ENCODE data around the gene SCML1.

The SCML1 gene

DNA sequence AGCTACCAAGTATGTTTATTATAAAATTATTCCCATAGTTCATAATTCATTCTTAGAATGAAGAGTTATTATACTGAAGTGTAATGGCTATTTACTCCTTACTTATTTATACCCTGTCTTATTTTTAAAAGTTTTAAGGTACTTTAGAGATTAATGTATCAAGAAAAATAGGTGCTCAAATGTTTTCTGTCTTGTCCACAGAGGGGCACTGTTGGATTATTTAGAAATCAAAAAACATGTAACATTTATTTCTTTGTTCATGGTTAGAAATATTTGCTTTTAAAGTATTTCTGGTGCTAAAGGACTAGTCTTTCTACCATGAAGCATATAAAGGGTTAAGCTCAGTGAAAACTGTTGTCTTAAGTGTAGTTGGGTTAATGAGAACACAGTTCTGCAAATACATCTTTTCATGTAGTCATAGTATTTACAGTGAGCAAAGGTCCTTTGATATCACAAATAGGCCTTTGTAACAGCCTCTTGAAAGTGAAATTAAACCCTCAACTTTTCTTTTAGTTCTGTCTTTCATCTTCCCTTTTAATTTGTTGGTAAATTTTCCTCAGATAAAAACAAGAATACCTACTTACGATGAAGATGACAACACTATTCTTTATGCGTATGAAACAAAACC, 7.7 kb downstream of the SCML1 start:
- TF ChIP-seq ZBTB7A (IDR thresholded peaks at IDR 0.05; ENCODE audit: low read depth) (no peak), TAF1 (IDR thresholded peaks at IDR 0.05; ENCODE audit: low read depth) (no peak), EGR1 (IDR thresholded peaks at IDR 0.05) (no peak), TCF12 (IDR thresholded peaks at IDR 0.05; ENCODE audit: low read depth) (no peak), TEAD4 (IDR thresholded peaks at IDR 0.05) (no peak), CEBPB (IDR thresholded peaks at IDR 0.05) (no peak)
- TF ChIP-seq, protein P1, sequence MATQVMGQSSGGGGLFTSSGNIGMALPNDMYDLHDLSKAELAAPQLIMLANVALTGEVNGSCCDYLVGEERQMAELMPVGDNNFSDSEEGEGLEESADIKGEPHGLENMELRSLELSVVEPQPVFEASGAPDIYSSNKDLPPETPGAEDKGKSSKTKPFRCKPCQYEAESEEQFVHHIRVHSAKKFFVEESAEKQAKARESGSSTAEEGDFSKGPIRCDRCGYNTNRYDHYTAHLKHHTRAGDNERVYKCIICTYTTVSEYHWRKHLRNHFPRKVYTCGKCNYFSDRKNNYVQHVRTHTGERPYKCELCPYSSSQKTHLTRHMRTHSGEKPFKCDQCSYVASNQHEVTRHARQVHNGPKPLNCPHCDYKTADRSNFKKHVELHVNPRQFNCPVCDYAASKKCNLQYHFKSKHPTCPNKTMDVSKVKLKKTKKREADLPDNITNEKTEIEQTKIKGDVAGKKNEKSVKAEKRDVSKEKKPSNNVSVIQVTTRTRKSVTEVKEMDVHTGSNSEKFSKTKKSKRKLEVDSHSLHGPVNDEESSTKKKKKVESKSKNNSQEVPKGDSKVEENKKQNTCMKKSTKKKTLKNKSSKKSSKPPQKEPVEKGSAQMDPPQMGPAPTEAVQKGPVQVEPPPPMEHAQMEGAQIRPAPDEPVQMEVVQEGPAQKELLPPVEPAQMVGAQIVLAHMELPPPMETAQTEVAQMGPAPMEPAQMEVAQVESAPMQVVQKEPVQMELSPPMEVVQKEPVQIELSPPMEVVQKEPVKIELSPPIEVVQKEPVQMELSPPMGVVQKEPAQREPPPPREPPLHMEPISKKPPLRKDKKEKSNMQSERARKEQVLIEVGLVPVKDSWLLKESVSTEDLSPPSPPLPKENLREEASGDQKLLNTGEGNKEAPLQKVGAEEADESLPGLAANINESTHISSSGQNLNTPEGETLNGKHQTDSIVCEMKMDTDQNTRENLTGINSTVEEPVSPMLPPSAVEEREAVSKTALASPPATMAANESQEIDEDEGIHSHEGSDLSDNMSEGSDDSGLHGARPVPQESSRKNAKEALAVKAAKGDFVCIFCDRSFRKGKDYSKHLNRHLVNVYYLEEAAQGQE (IDR thresholded peaks at IDR 0.05; ENCODE audit: low read depth), result no peak

DNA sequence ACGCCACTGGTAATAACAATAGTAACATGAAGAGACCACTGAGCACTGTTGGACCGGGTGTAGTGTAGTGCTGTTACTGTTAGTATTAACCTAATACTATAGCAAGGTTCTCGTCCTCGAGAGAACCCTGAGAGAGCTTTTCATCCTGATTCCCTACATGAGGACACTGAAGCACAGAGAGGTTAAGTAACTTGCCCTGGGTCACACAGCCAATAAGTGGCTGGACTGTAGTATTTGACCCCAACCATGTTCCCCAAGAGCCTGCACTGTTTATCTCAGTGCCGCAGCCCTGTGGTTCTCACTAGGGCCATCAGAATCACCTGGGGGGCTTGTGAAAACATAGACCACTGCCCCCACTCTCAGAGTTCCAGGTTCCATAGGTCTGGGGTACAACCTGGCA, 10.4 kb downstream of the SCML1 start:
- TF ChIP-seq NFIC (IDR thresholded peaks at IDR 0.05) (no peak), CREB1 (IDR thresholded peaks at IDR 0.05; ENCODE audit: low read depth) (no peak), TAF1 (IDR thresholded peaks at IDR 0.05; ENCODE audit: low read depth) (no peak), YY1 (IDR thresholded peaks at IDR 0.05; ENCODE audit: low read depth) (no peak), CEBPB (IDR thresholded peaks at IDR 0.05) (no peak), TEAD4 (IDR thresholded peaks at IDR 0.05) (no peak), FOXM1 (IDR thresholded peaks at IDR 0.05; ENCODE audit: borderline replicate concordance, low read depth) (no peak), ZBTB7A (IDR thresholded peaks at IDR 0.05; ENCODE audit: low read depth) (no peak), EP300 (IDR thresholded peaks at IDR 0.05; ENCODE audit: borderline replicate concordance) (no peak), EGR1 (IDR thresholded peaks at IDR 0.05) (no peak), RAD21 (IDR thresholded peaks at IDR 0.05; ENCODE audit: low read depth) (no peak), TCF12 (IDR thresholded peaks at IDR 0.05; ENCODE audit: low read depth) (no peak)
- TF ChIP-seq, protein P2, sequence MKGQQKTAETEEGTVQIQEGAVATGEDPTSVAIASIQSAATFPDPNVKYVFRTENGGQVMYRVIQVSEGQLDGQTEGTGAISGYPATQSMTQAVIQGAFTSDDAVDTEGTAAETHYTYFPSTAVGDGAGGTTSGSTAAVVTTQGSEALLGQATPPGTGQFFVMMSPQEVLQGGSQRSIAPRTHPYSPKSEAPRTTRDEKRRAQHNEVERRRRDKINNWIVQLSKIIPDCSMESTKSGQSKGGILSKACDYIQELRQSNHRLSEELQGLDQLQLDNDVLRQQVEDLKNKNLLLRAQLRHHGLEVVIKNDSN (IDR thresholded peaks at IDR 0.05), result no peak
- TF ChIP-seq, protein P3, sequence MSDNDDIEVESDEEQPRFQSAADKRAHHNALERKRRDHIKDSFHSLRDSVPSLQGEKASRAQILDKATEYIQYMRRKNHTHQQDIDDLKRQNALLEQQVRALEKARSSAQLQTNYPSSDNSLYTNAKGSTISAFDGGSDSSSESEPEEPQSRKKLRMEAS (IDR thresholded peaks at IDR 0.05), result no peak
- TF ChIP-seq, protein P1 (IDR thresholded peaks at IDR 0.05; ENCODE audit: low read depth), result no peak

DNA sequence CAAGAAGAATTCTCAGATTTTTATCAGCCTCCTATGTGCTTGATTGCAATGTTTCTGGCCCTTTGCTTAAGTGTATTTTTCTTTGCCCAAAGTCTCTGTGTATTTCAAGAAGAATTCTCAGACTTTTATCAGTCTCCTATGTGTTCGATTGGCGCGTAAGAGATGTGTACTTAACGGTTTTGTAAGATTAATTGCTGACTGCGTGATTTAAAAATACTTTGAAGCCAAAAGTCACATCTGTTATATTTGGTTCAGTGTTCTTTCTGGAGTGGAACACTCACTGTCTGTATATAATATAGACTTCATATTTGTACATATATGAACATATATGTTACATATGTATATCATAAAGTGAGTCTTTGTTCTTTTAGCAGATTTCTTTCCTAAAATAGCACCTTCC, 11.4 kb downstream of the SCML1 start:
- TF ChIP-seq TAF1 (IDR thresholded peaks at IDR 0.05; ENCODE audit: low read depth), result no peak
- no peak for TF ChIP-seq RAD21 (IDR thresholded peaks at IDR 0.05; ENCODE audit: low read depth)
- no peak for TF ChIP-seq TEAD4 (IDR thresholded peaks at IDR 0.05)
- no peak for TF ChIP-seq EP300 (IDR thresholded peaks at IDR 0.05; ENCODE audit: borderline replicate concordance)
- TF ChIP-seq TCF12 (IDR thresholded peaks at IDR 0.05; ENCODE audit: low read depth), result no peak
- TF ChIP-seq, protein P3 (IDR thresholded peaks at IDR 0.05), result no peak
- no peak for TF ChIP-seq ZBTB7A (IDR thresholded peaks at IDR 0.05; ENCODE audit: low read depth)
- TF ChIP-seq NFIC (IDR thresholded peaks at IDR 0.05), result no peak
- TF ChIP-seq, protein P2 (IDR thresholded peaks at IDR 0.05), result no peak
- TF ChIP-seq, protein P1 (IDR thresholded peaks at IDR 0.05; ENCODE audit: low read depth), result no peak

DNA sequence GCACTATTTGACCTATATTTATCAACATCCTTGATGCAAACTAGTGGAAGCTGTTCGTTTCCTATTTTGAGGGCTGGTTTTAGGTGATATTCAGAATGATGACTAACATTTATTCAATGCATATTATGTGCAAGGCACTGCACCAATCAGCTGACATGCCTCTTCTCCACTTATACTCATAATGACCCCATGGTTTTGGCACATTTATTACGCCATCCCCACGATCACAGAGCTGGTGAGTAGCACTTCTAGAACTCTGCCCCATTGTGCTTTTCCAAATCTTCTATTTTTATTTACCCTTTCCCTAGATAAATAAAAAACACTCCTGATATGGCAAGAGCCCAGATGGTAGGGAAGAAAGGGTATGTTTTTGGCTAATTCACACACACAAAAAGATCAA, 13.1 kb downstream of the SCML1 start:
- TF ChIP-seq EP300 (IDR thresholded peaks at IDR 0.05; ENCODE audit: borderline replicate concordance) (no peak), YY1 (IDR thresholded peaks at IDR 0.05; ENCODE audit: low read depth) (no peak), RAD21 (IDR thresholded peaks at IDR 0.05; ENCODE audit: low read depth) (no peak), CREB1 (IDR thresholded peaks at IDR 0.05; ENCODE audit: low read depth) (no peak), TEAD4 (IDR thresholded peaks at IDR 0.05) (no peak), TAF1 (IDR thresholded peaks at IDR 0.05; ENCODE audit: low read depth) (no peak)

DNA sequence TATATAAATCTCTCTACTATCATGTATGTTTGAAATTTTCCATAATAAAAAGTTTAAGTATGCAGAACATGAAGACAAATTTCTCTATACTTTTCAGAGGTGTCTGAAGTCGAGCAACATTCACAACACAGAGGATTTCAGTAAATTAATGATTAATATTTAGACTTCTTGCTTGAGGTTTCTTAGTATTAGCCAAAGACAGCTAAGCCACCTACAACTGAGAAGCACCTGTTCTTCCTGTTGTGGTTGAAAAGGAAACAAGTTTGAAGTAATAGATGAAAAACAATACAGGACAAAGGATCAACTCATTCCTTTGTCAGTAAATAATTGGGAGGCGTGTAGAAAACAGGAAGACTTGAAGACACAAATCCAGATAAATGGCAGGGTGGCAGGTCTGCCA, 21.1 kb downstream of the SCML1 start:
- TF ChIP-seq TCF12 (IDR thresholded peaks at IDR 0.05; ENCODE audit: low read depth), result no peak
- no peak for TF ChIP-seq CEBPB (IDR thresholded peaks at IDR 0.05)
- no peak for TF ChIP-seq EP300 (IDR thresholded peaks at IDR 0.05; ENCODE audit: borderline replicate concordance)
- TF ChIP-seq FOXM1 (IDR thresholded peaks at IDR 0.05; ENCODE audit: borderline replicate concordance, low read depth), result no peak
- no peak for TF ChIP-seq EGR1 (IDR thresholded peaks at IDR 0.05)
- TF ChIP-seq ZBTB7A (IDR thresholded peaks at IDR 0.05; ENCODE audit: low read depth), result no peak
- no peak for TF ChIP-seq YY1 (IDR thresholded peaks at IDR 0.05; ENCODE audit: low read depth)
- TF ChIP-seq, protein P2 (IDR thresholded peaks at IDR 0.05), result no peak
